Hematopoietic multipotent progenitor cell treated with erythropoietin and hydrocortisone succinate and interleukin-3 and kit ligand, for 6 days (in vitro differentiated cells): ENCODE results near the gene MAGEC2.

Source experiments
- DNase-seq: peaks from one replicate; pipeline ENCODE4 v3.0.0-alpha.2; 2015

MAGEC2 gene

GRCh38 chrX:142204522-142205433 lies at the start of gene MAGEC2:
MAGEC2 (minus strand) TSS chrX:142205290; CDS start chrX:142203987, 1,303 bp downstream.
- DNase-seq = no peak

GRCh38 chrX:142251680-142252079 lies 46.6 kb upstream of the MAGEC2 start:
- no peak for DNase-seq

GRCh38 chrX:142251202-142251601 lies 46.1 kb upstream of the MAGEC2 start:
- DNase-seq = no peak

GRCh38 chrX:142250502-142250901 lies 45.4 kb upstream of the MAGEC2 start:
- no peak for DNase-seq

GRCh38 chrX:142249721-142250120 lies 44.6 kb upstream of the MAGEC2 start:
- no peak for DNase-seq

GRCh38 chrX:142244568-142244967 lies 39.5 kb upstream of the MAGEC2 start:
- DNase-seq = no peak

GRCh38 chrX:142238536-142238935 lies 33.4 kb upstream of the MAGEC2 start:
- no peak for DNase-seq

- no peak for DNase-seq
Measured at GRCh38 chrX:142233400-142233799, 28.3 kb upstream of the MAGEC2 start.

GRCh38 chrX:142214081-142214480 lies 9.0 kb upstream of the MAGEC2 start:
- DNase-seq = no peak

GRCh38 chrX:142201113-142201512 lies 4.0 kb downstream of the MAGEC2 start:
- no peak for DNase-seq

GRCh38 chrX:142186103-142186502 lies 19.0 kb downstream of the MAGEC2 start:
- no peak for DNase-seq

- no peak for DNase-seq
Measured at GRCh38 chrX:142184756-142185602, 20.1 kb downstream of the MAGEC2 start.

GRCh38 chrX:142156567-142156966 lies 48.5 kb downstream of the MAGEC2 start:
- DNase-seq = no peak
